H1 (cell line): ENCODE measurements around the gene ABCC9. TPM values are rescaled to one million over a fixed set of nuclear protein-coding genes. Genes with fewer than 3 reads are reported as not detected.

Experiments
- CHD7 ChIP-seq: fragments of 300-600 bp; sonication (generic); IDR thresholded peaks from 2 replicates; pipeline ENCODE4 v1.7.1; 2012; ENCODE audit warnings: low read length, moderate library complexity, mild to moderate bottlenecking, inconsistent platforms; ENCODE audit not compliant: insufficient replicate concordance
- HDAC6 ChIP-seq: IDR thresholded peaks from one replicate; pipeline ENCODE4 v1.7.1; 2012; ENCODE audit warnings: low read depth, mild to moderate bottlenecking, inconsistent platforms, low read length, moderate library complexity
- NANOG ChIP-seq: IDR thresholded peaks from 2 replicates; pipeline ENCODE4 v1.6.1; 2011; ENCODE audit warnings: low read length, low read depth, mild to moderate bottlenecking, inconsistent platforms; ENCODE audit not compliant: insufficient read depth, poor library complexity, severe bottlenecking
- POU5F1 ChIP-seq: IDR thresholded peaks from 2 replicates; pipeline ENCODE4 v1.6.1; 2011; ENCODE audit warnings: low read depth, mild to moderate bottlenecking, low read length, moderate library complexity
- SIX5 ChIP-seq: IDR thresholded peaks from 2 replicates; pipeline ENCODE4 v1.6.1; 2011; ENCODE audit warnings: mild to moderate bottlenecking, low read depth, low read length
- SP2 ChIP-seq: IDR thresholded peaks from 2 replicates; pipeline ENCODE4 v1.6.1; 2012; ENCODE audit warnings: mild to moderate bottlenecking, low read length, inconsistent platforms
- SP4 ChIP-seq: IDR thresholded peaks from 2 replicates; pipeline ENCODE4 v1.6.1; 2012; ENCODE audit warnings: low read length, inconsistent platforms
- ZNF274 ChIP-seq: IDR thresholded peaks from 2 replicates; pipeline ENCODE4 v1.7.0; 2012; ENCODE audit warnings: low read length, borderline replicate concordance; ENCODE audit errors: extremely low read depth
- polyA plus RNA-seq, 7 experiments: library from polyadenylated mRNA; depleted of rRNA in 3 of 7; stranded (reverse) in 5 of 7; unstranded in 2 of 7; fragments of >200 nt in 5 of 7; fragments of 200-250 nt in 2 of 7; gene quantifications; 1 replicate in 5 of 7; 2 replicates in 1 of 7; 4 replicates in 1 of 7; pipeline versions ENCODE4 v1.2.1 to v1.2.3, GENCODE V29; 2011 to 2013; ENCODE audit warnings: missing spikeins in 2 of 7, mixed read lengths in 2 of 7
- total RNA-seq: library from RNA; stranded (reverse); fragmentation: NEBNext Ultra II Directional; extraction: Animal tissue kit (Norgen Biotek cat#: 25700); gene quantifications from 2 replicates; pipeline ENCODE4 v1.2.1, GENCODE V29; 2021

ABCC9 gene
- total and polyA plus RNA-seq, 2 of the 8 experiments (the other 6 are each of a cell fraction or from before 2014, with no cell fraction given) = under 0.01 TPM; not detected in 1

GRCh38 chr12:21888276-21888863 is 52.9 kb downstream of the ABCC9 start (continued):
- TF ChIP-seq CHD7 = no peak
- TF ChIP-seq SP2 = no peak
- TF ChIP-seq POU5F1 = no peak
- TF ChIP-seq SP4 = no peak
- TF ChIP-seq HDAC6 = no peak
- no peak for TF ChIP-seq ZNF274
- no peak for TF ChIP-seq NANOG
- no peak for TF ChIP-seq SIX5
